22Rv1 (cell line): ENCODE measurements around the gene DAAM1.

Source experiments
- CTCF ChIP-seq: fragments of 450-650 bp; IDR thresholded peaks from 2 replicates; pipeline ENCODE4 v1.5.1; 2017; ENCODE audit warnings: mild to moderate bottlenecking
- ZFX ChIP-seq: fragments of 450-650 bp; IDR thresholded peaks from 2 replicates; pipeline ENCODE4 v1.6.1; 2017; ENCODE audit warnings: antibody characterized with exemption, borderline replicate concordance

DNA sequence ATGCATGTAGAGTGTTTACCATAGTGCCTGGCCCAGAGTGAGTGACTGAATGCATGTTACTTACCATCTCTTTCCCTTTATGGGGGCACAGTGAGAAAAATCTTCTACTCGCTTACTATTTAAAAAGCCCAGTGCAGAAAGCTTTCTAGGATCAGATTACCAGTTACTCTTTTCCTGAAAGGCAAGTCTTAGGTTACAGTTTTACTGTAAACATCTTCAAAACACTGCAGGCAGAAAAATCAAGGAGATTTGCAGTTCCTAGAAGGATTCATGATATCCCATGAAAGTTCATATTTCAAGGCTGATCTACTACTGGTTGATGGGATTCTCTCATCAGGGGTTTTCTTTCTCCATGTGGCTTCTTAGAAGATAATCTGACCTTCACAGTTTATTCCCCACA is 29.3 kb upstream of the DAAM1 start:
- no peak for TF ChIP-seq CTCF
- no peak for TF ChIP-seq ZFX
